Activated gamma-delta T cell treated with Interleukin-2 at 50 U/mL for 16 hours (primary cell): ENCODE results near the gene TYW1B.
"Not testable (repeated sequence)": the region's sequence is repeated elsewhere in the genome, so short reads cannot be mapped to it uniquely, and the experiment has no call there.

Experiments used
- DNase-seq: peaks from one replicate; pipeline ENCODE4 v3.0.0-alpha.2; 2020

Gene TYW1B

DNA sequence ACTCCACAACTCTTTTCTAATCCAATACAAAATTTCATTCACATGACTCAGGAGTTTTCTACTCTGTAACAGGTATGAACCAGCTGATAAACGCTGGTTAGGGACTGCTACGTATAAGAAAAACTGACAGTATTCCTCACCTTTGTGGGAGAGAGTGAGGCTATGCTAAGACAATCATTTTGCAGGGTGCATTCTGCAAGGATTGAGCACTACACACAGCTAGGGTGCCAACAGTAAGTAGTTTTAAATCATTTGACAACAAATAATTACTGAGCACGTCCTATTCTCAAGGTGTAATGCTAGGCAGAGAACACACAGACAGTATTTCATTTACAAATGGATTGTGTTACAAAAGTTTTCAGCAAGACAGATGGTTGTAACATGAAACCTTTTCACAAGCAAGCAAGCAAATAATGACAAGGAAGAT lies 206.2 kb downstream of the TYW1B start:
- not testable (repeated sequence) for DNase-seq

DNA sequence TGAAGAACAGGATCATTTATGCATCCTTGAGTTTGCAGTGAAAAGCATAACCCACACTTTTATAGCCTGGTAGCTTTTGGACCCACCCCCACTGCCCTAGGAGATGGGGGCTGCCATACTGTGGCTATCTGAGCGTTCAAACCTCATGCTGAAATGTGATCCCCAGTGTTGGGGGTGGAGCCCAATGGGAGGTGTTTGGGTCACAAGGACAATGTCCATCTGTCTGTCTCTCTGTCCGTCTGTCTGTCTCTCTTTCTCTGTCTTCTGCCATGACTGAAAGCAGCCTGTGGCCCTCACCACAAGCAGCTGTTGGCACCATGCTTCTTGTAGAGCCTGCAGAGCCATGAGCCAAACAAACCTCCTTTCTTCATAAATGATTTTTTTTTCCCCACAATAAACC lies 207.1 kb downstream of the TYW1B start:
- DNase-seq = not testable (repeated sequence)

DNA sequence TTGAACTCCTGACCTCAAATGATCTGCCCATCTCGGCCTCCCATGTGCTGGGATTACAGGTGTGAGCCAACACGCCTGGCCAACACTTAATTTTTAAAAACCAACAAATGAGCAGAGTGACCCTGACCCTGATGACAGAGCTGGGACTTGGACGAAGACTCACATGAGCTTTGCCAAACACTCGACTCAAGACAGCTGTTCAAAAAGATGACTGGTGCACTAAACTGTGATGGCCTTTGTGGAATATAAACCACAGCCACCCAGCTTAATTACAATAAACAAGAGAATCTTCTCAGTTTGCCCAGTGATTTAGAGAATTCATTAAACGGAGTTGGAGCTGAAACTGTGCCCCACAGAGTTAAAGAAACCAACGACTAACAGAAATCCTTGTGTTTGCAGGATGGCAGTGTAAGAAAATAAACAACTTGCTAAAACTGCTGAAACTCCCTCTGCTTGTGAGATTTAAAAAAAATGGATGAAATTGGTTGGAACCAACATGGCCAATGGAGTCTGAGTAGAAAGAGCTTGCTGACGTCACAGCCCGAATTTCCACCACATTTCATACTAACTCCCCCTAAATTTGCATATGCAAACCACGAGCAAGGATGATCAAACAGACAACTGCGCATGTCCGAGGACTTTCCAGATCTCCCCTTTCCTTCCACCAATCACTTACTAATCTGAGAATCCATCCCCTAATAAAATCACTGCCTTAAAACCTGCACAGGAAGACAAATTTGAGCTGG lies 209.4 kb downstream of the TYW1B start:
- not testable (repeated sequence) for DNase-seq

DNA sequence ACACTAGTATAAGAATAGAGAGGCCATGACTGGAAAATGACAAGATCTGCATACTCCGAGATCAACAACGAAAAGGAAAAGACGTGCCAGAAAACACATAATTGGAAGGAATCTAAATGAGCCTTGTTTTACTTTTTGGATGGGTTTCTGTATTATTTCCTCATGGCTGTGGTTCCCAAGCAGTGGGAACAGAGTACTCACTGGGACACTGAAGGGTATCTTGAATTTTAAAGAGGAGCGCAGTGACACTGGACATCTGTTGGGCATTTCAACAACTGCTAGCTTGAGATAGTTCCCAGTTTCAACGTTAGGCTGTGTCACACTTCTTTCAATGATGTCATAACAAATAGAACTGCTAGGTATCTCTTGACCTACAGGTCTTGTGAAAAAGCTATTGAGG lies 218.2 kb downstream of the TYW1B start:
- DNase-seq = not testable (repeated sequence)

DNA sequence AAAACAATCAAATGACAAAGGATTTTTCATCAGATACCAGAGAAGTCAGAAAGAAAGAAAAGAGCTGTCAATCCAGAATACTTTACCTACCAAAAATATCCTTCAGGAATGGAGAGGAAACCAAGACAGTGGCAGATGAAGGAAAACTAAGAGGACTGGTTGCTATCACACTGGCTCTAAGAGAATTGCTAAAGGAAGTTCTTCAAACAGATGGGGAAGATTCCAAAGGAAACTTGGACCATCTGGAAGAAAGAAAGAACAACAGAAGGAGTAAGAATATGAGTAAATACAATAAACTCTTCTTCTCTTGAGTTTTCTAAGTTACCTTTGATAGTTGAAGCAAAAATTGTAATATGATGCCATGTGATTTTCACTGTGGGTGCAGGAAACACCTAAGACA lies 220.0 kb downstream of the TYW1B start:
- not testable (repeated sequence) for DNase-seq

DNA sequence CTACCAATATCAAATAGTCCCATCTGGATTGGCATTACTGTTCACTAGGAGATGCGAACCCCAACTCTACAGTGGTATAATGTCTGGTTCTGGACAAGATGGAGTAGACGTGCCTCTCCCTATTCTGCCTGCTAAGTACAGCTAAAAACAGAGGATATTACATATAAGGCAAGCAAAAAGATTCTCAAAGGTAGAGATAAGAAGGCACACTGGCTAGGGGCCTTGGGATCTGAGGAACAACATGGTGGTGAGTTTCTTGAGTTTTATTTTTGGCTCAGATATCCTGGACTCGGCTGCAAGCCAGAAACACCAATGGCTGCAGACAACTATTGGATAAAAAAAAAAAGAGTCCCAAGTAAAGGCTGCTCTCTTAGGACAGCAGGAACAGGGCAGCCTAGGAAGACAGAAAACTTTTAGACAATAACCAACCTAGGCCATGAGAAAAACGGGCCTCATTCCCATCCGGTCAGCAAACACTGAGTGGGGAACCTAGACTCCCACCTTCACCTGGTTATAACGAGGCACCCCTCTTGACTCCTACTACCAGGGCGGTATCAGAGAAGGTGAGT lies 222.1 kb downstream of the TYW1B start:
- not testable (repeated sequence) for DNase-seq

DNA sequence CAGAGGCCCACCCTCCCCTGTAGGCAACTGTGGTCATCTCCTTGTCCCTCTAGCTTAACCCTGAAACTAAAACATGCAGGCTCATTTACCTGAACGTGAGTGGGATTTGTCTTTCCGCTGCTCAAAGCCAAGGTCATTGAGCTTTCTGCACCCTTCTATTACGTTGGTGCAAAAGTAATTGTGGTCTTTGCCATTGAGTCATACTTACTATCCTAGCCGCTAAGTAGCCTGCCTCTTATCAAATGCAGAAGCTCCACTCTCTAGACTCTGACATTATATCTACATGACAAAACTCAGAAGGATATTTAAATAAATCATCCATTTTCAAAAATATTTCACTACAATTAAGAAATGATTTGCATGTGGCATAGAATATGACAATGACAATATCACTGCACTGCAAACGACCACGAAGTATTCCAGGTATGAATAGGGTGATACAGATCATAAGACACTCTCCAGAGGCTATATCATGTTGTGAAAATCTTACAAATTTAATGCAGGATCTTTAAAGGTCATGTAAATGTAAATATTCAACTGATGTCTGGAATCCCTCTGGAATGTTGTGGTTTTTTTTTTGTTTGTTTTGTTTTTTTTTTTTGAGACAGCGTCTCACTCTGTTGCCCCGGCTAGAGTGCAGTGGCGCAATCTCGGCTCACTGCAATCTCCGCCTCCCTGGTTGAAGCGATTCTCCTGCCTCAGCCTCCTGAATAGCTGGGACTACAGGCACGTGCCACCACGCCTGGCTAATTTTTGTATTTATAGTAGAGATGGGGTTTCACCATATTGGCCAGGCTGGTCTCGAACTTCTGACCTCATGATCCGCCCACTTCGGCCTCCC lies 223.0 kb downstream of the TYW1B start:
- DNase-seq = not testable (repeated sequence)

DNA sequence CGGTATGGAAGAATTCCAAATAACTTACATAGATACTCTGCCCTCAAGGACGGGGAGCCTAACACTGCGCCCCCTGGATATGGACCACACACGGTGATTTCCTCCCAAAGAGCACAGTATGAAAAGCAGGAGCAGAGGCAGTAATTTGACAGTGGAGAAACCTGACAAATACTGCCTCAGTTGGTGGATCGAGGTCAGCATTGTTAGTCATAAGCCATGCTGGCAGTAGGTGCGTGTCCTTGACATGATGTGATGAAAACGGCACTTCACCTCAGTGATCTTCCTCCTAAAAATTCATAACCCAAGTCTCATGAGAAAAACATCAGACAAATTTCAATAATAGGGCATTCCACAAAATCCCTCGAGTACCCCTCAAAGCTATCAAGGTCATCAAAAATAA lies 224.5 kb downstream of the TYW1B start:
- not testable (repeated sequence) for DNase-seq

DNA sequence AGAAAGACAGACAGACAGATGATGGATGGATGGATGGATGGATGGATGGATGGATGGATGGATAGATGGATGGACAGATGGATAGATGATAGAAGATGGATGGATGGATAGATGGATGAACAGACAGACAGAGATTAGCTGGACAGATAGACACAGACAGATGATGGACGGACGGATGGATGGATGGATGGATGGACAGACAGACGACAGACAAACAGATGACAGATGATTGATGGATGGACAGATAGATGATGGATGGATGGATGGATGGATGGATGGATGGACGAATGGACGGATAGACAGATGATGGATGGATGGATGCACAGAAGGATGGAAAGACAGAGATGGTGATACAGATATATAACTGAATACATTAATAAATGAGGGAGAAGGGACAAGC lies 224.9 kb downstream of the TYW1B start:
- no peak for DNase-seq

DNA sequence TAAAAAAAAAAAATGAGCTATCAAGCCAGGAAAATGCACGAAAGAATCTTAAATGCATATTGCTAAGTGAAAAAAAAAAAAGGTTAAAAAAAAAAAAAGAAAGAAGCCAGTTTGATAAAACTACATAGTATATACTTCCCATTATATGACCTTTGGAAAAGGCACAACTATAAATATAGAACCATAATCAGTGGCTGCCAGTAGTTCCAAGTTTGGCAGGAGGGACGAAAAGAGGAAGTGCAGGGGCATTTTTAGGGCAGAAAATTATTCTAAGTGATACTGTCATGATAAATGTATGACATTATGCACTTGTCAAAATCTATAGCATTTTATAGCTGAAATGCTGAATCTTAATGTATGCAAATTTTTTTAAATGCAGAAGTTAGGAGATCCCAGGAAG lies 226.3 kb downstream of the TYW1B start:
- not testable (repeated sequence) for DNase-seq

DNA sequence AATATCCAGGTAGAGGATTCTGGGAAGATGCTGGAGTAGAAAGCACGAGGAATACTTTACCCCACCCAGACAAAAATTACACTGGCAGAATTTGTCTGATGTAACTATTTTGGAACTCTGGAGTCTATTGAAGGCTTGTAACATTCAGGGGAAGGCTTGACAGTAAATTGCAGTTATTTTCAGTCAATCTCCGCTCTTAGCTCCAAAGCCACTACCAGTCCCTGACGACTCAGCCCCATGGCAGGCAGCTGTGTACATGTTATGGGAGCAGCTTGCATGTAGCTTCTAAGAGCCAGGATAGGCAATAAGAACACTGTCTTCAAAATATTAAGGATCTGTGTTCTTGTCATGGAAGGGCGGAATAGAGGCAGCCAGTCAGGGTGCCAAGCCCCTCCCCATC lies 238.0 kb downstream of the TYW1B start:
- DNase-seq = not testable (repeated sequence)

DNA sequence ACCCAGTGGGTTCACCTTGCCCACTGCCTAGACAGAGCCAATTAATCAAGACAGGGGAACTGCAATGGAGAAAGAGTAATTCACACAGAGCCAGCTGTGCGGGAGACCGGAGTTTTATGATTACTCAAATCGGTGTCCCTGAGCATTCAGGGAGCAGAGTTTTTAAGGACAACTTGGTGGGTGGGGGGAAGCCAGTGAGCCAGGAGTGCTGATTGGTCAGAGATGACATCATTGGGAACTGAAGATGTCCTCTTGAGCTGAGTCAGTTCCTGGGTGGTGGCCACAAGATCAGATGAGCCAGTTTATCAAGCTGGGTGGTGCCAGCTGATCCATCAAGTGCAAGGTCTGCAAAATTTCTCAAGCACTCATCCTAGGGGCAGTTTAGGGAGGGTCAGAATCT lies 240.7 kb downstream of the TYW1B start:
- DNase-seq = not testable (repeated sequence)

DNA sequence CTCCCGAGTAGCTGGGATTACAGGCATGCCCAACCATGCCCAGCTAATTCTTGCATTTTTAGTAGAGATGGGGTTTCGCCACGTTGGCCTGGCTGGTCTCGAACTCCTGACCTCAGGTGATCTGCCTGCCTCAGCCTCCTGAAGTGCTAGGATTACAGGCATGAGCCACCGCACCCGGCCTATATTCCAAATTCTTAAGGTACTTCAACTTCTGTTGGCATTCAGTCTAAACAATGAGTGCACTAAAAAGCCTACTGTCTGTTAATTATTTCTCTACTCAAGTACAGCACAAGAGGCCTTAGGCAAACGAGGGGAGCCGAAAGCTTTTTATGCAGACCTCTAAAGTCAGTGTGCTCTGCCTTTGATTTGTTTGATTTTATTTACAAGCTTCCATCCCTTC lies 243.4 kb downstream of the TYW1B start:
- not testable (repeated sequence) for DNase-seq

DNA sequence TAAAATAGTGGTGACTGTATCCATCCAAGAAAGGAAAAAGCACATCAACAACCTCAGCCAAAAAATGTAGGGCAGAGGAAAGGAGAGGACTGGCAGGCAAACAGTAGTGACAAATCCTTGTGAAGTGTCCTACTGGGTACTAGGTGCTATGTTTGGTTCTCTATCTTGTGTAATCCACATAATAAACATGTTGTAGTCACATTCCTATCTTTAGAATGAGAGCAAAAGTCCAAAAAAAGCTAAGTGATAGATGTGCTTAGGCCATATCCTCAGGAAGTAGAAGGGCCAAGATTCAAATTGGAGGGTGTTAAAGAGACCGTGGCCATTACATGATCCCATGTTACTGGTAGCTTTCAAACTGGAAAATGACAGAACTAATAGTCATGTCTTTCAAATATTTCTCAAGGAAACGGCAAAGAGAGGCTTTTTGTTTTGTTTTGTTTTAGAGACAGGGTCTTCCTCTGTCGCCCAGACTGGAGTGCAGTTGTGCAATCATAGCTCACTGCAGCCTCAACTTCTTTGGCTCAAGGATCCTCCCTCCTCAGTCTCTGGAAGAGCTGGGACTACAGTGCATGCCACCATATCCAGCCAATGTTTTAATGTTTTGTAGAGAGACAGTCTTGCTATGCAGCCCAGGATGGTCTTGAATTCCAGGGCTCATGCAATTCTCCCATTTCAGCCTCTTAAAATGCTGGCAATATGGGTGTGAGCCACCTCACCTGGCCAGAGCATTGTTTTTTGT lies 244.2 kb downstream of the TYW1B start:
- not testable (repeated sequence) for DNase-seq

DNA sequence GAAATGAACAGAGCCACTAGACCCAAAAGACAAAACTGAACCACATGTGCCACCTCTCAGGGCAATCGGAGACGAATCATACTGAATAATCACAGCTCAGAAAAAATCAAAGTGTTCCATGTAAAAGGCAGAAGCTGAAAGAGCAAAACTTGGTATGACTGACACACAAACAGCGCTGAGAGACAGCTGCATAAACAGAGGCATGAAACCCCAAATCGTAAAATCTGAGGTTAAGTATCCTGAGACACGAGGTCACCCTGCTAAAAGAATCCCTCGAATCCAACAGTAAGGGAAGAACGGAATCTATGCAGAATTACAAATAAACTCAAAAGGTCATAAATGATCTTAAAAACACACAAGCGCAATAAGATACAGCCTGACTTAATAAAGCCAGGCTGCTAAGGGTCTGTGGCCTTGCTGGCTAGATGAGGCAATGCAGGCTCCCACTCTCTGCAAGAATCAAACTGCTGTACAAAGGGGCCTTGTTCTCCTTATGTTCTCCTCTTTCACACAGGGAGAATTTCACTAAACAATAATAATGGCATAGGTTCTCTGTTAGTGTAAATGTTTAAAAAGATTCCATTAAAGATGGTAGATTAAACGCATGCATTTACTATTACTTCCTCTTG lies 247.7 kb downstream of the TYW1B start:
- DNase-seq = not testable (repeated sequence)

DNA sequence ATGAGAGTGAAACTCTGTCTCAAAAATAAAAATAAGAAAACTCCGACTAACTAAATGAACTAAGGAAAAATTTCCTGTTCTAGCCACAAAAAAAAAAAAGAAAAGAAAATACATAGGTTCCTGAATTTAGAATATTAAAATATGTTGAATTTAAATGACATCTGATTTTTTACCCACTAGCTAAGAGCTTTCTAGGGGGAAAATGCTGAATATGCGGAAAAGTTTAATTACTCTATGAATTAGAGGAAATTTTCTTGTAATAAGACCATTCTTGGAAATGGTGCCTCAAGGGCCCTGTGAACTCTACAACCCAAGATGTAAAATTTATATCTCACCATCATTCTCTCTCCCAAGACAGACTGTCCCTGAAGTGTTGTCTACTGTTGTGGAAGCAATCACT lies 250.9 kb downstream of the TYW1B start:
- DNase-seq = no peak

DNA sequence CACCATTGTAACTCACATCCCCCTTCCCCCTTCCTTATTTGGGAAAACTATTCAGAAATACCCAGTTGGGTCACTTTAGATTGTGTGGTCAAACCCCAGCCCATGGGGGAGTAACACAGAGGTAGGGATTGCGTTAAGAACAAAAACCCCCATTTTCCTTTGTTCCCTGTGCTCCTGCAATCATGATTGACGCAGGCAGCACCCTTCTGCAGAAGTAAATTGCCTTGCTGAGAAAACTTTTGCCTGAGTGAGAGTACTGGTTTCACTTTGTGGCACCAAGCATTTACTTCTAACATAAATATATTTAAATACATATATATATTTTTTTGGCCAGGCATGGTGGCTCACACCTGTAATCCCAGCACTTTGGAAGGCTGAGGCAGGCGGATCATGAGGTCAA lies 266.0 kb downstream of the TYW1B start:
- not testable (repeated sequence) for DNase-seq

DNA sequence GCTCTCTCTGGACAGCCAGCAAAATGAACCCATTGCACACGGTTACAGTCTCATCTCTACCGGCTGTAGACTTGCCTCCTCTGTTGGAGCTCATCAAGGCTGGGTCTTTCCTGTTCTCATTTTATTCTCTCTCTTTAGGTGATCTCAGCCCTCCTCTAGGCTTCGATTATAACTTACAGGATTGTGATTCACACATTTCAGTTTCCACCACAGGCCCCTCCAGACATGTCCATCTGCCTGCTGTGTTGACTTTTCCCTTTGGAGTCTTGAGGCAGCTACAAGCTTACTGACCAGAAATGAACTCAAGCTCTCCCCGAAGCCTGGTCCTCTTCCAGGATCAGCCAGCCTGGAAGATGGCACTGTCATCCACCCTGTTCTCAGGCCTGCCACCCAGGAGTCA lies 268.5 kb downstream of the TYW1B start:
- not testable (repeated sequence) for DNase-seq

DNA sequence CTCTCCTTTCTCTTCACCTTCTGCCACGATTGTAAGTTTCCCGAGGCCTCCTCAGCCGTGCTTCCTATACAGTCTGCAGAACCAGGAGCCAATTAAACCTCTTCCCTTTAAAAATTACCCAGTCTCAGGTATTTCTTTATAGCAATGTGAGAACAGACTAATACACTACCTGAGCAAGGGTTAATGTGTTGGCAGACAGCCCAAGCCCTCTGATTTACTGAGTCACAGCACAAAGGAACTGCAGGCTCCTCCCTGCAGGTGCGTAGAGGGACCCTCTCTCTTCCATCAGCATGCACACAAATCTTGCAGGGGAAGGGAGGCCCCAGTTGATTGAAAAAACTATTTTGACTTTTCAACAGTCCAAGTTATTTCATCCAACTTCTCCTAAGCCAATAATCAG lies 271.3 kb downstream of the TYW1B start:
- not testable (repeated sequence) for DNase-seq

DNA sequence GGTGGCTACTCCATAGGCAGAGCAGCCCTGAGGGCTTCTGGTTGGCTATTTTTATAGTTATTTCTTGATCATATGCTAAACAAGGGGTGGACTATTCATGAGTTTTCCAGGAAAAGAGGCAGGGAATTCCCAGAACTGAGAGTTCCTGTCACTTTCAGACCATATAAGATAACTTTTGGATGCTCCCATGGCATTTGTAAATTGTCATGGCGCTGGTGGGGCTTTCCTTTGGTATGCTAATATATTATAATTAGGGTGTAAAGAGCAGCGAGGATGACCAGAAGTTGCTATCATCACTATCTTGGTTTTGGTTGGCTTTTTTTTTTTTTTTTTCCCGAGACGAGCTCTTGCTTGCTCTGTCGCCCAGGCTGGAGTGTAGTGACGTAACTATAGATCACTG lies 272.8 kb downstream of the TYW1B start:
- not testable (repeated sequence) for DNase-seq

DNA sequence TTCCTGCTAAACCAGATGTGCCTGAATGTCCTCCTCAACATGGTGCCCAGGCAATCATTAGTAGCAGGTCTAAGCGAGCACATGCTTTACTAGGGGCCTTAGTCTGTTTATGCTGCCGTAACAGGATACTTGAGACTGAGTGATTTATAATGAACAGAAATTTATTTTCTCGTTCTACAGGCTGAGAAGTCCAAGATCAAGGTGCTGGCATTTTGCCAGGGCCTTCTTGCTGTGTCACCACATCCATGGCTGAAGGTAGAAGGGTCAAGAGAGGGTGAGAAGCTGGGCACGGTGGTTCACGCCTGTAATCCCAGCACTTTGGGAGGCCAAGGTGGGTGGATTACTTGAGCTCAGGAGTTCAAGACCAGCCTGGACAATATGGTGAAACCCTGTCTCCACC lies 273.6 kb downstream of the TYW1B start:
- DNase-seq = not testable (repeated sequence)

DNA sequence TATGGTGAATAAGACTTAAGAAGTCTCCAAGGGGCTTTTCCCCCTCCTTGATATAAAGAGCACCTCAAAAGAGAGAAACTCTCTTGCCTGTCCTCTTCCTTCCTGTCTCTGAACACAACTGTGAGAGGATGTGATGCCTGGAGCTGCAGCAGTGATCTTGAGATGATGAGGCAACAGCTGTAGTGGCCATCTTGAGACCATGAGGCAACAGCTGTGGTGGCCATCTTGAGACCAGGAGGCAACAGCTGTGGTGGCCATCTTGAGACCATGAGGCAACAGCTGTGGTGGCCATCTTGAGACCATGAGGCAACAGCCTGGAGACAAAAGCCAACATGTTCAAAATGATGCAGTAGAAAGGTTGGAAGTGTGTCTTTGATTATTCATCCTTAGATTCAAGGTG lies 277.5 kb downstream of the TYW1B start:
- not testable (repeated sequence) for DNase-seq
